SK-N-SH treated with all-trans-retinoic acid at 6 μM for 48 hours (cell line): Measurements from ENCODE around the gene GHRL.

ENCODE experiments used
- ATAC-seq: fragments of 200-7000 bp; cut with Tn5 transposase; 3 replicates; pipeline ENCODE4 v1.9.1; 2020; ENCODE audit warnings: mild to moderate bottlenecking, moderate library complexity
- ARNTL ChIP-seq: fragments of 450-650 bp; formaldehyde crosslinking; IDR thresholded peaks from 2 replicates; pipeline ENCODE4 v1.5.0; 2020; ENCODE audit warnings: low read depth, mild to moderate bottlenecking, moderate library complexity, borderline replicate concordance
- BACH2 ChIP-seq: fragments of 250-450 bp; sonication (Bioruptor Pico); IDR thresholded peaks from 2 replicates; pipeline ENCODE4 v1.9.0; 2021; ENCODE audit warnings: mild to moderate bottlenecking, borderline replicate concordance
- ESRRG ChIP-seq: fragments of 250-450 bp; sonication (Bioruptor Pico); IDR thresholded peaks from 2 replicates; pipeline ENCODE4 v1.6.1; 2021; ENCODE audit warnings: mild to moderate bottlenecking
- GLIS3 ChIP-seq: fragments of 250-450 bp; sonication (Bioruptor Pico); IDR thresholded peaks from 2 replicates; pipeline ENCODE4 v1.5.0; 2020; ENCODE audit warnings: mild to moderate bottlenecking, moderate library complexity
- ISL1 ChIP-seq: fragments of 250-450 bp; sonication (Bioruptor Pico); IDR thresholded peaks from 2 replicates; pipeline ENCODE4 v2.1.2; 2022; ENCODE audit warnings: mild to moderate bottlenecking, moderate library complexity
- OSR1 ChIP-seq: fragments of 250-450 bp; sonication (Bioruptor Pico); IDR thresholded peaks from 2 replicates; pipeline ENCODE4 v1.8.0; 2022; ENCODE audit warnings: moderate library complexity, mild to moderate bottlenecking, inconsistent platforms
- PPARA ChIP-seq: fragments of 250-450 bp; sonication (Bioruptor Pico); IDR thresholded peaks from 2 replicates; pipeline ENCODE4 v1.5.0; 2020; ENCODE audit warnings: mild to moderate bottlenecking, borderline replicate concordance
- RARB ChIP-seq: fragments of 250-450 bp; sonication (Bioruptor Pico); IDR thresholded peaks from 2 replicates; pipeline ENCODE4 v1.8.0; 2021; ENCODE audit warnings: mild to moderate bottlenecking, moderate library complexity
- SNAI2 ChIP-seq: fragments of 250-450 bp; sonication (Bioruptor Pico); IDR thresholded peaks from 2 replicates; pipeline ENCODE4 v1.5.0; 2020; ENCODE audit warnings: mild to moderate bottlenecking, moderate library complexity
- TCF4 ChIP-seq: fragments of 250-450 bp; sonication (Bioruptor Pico); IDR thresholded peaks from 2 replicates; pipeline ENCODE4 v1.8.0; 2021; ENCODE audit warnings: mild to moderate bottlenecking, moderate library complexity, borderline replicate concordance
- TOX ChIP-seq: fragments of 250-450 bp; sonication (Bioruptor Pico); IDR thresholded peaks from 2 replicates; pipeline ENCODE4 v1.8.0; 2021; ENCODE audit warnings: mild to moderate bottlenecking, moderate library complexity, borderline replicate concordance
- ZC3H10 ChIP-seq: fragments of 250-450 bp; sonication (Bioruptor Pico); IDR thresholded peaks from 2 replicates; pipeline ENCODE4 v1.5.1; 2021; ENCODE audit warnings: mild to moderate bottlenecking, moderate library complexity
- ZFP3 ChIP-seq: fragments of 250-450 bp; sonication (Bioruptor Pico); IDR thresholded peaks from 2 replicates; pipeline ENCODE4 v1.5.0; 2020; ENCODE audit warnings: mild to moderate bottlenecking, moderate library complexity
- ZFP30 ChIP-seq: fragments of 450-650 bp; formaldehyde crosslinking; IDR thresholded peaks from 2 replicates; pipeline ENCODE4 v1.5.0; 2022; ENCODE audit warnings: mild to moderate bottlenecking, moderate library complexity
- ZNF565 ChIP-seq: fragments of 450-650 bp; formaldehyde crosslinking; conservative IDR thresholded peaks from 2 replicates; pipeline ENCODE4 v1.5.0; 2020; ENCODE audit warnings: low read depth, mild to moderate bottlenecking, moderate library complexity
- ZNF70 ChIP-seq: fragments of 450-650 bp; formaldehyde crosslinking; IDR thresholded peaks from 2 replicates; pipeline ENCODE4 v1.5.0; 2020; ENCODE audit warnings: mild to moderate bottlenecking, moderate library complexity
- ZNF8 ChIP-seq: fragments of 450-650 bp; formaldehyde crosslinking; IDR thresholded peaks from 2 replicates; pipeline ENCODE4 v1.5.0; 2020; ENCODE audit warnings: mild to moderate bottlenecking, moderate library complexity
- TF ChIP-seq, protein P1 (sequence below): fragments of 250-450 bp; sonication (Bioruptor Pico); IDR thresholded peaks from 2 replicates; pipeline ENCODE4 v1.5.0; 2020; ENCODE audit warnings: mild to moderate bottlenecking, moderate library complexity
- TF ChIP-seq, protein P2 (sequence below): fragments of 250-450 bp; sonication (Bioruptor Pico); IDR thresholded peaks from 2 replicates; pipeline ENCODE4 v1.8.0; 2021; ENCODE audit warnings: low read depth, mild to moderate bottlenecking, moderate library complexity, borderline replicate concordance
- TF ChIP-seq, protein P3 (sequence below): fragments of 250-450 bp; sonication (Bioruptor Pico); IDR thresholded peaks from 2 replicates; pipeline ENCODE4 v1.5.1; 2020; ENCODE audit warnings: low read depth, mild to moderate bottlenecking, moderate library complexity
- TF ChIP-seq, protein P4 (sequence below): fragments of 250-450 bp; sonication (Bioruptor Pico); IDR thresholded peaks from 2 replicates; pipeline ENCODE4 v1.5.1; 2021; ENCODE audit warnings: mild to moderate bottlenecking, moderate library complexity
- TF ChIP-seq, protein P5 (sequence below): fragments of 250-450 bp; sonication (Bioruptor Pico); IDR thresholded peaks from 2 replicates; pipeline ENCODE4 v1.8.0; 2020; ENCODE audit warnings: mild to moderate bottlenecking, moderate library complexity, borderline replicate concordance

GHRL gene

DNA sequence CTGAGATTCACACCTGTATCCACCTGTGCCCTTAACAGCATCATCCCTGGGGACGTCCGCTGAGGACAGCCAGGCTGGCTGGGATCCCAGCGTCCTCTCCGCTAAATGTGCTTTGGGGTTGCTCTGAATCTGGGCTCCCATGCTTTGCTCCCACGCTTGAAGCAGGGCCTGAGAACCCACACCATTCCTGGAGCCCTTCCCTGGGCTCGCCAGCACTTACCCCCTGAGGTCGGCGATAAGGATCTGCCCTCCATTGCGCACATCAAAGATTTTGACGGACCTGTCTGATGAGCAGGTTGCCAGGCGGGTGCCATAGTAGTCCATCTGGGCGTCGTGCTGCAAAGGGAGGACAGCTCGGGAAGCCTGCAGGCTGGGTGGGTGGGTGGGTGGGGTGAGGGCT, 22.4 kb upstream of the GHRL start:
- no peak for ATAC-seq

DNA sequence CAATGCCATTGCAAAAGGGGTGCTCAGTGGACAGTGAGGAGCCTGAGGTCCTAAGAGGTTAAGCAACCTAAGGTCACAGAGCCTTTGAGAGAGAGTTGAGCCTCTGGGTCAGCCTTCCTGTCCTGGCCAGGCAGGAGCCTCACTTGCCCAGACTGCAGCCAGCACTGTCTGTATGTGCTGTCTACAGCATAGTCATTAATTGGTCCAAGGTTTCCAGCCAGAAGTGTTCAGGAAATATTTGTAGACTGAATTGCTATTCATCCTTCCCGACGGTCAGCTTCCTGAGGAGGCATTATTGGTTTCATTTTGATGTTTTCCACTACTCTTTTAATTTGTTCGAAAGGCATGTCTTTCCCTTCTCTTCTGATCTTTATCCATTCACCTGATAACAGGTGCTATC, 20.1 kb upstream of the GHRL start:
- TF ChIP-seq ZFP30 (CRISPR knock-in tag) (no peak), ESRRG (no peak), ZNF565 (CRISPR knock-in tag) (no peak), BACH2 (no peak), ZNF70 (CRISPR knock-in tag) (no peak), TOX (CRISPR knock-in tag) (no peak), RARB (CRISPR knock-in tag) (no peak), ISL1 (CRISPR knock-in tag) (no peak), ZFP3 (CRISPR knock-in tag) (no peak), PPARA (CRISPR knock-in tag) (no peak), ZNF8 (no peak), ARNTL (no peak), ZC3H10 (CRISPR knock-in tag) (no peak), SNAI2 (CRISPR knock-in tag) (no peak)
- TF ChIP-seq, protein P1, sequence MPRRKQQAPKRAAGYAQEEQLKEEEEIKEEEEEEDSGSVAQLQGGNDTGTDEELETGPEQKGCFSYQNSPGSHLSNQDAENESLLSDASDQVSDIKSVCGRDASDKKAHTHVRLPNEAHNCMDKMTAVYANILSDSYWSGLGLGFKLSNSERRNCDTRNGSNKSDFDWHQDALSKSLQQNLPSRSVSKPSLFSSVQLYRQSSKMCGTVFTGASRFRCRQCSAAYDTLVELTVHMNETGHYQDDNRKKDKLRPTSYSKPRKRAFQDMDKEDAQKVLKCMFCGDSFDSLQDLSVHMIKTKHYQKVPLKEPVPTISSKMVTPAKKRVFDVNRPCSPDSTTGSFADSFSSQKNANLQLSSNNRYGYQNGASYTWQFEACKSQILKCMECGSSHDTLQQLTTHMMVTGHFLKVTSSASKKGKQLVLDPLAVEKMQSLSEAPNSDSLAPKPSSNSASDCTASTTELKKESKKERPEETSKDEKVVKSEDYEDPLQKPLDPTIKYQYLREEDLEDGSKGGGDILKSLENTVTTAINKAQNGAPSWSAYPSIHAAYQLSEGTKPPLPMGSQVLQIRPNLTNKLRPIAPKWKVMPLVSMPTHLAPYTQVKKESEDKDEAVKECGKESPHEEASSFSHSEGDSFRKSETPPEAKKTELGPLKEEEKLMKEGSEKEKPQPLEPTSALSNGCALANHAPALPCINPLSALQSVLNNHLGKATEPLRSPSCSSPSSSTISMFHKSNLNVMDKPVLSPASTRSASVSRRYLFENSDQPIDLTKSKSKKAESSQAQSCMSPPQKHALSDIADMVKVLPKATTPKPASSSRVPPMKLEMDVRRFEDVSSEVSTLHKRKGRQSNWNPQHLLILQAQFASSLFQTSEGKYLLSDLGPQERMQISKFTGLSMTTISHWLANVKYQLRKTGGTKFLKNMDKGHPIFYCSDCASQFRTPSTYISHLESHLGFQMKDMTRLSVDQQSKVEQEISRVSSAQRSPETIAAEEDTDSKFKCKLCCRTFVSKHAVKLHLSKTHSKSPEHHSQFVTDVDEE (CRISPR knock-in tag) = no peak
- TF ChIP-seq, protein P2, sequence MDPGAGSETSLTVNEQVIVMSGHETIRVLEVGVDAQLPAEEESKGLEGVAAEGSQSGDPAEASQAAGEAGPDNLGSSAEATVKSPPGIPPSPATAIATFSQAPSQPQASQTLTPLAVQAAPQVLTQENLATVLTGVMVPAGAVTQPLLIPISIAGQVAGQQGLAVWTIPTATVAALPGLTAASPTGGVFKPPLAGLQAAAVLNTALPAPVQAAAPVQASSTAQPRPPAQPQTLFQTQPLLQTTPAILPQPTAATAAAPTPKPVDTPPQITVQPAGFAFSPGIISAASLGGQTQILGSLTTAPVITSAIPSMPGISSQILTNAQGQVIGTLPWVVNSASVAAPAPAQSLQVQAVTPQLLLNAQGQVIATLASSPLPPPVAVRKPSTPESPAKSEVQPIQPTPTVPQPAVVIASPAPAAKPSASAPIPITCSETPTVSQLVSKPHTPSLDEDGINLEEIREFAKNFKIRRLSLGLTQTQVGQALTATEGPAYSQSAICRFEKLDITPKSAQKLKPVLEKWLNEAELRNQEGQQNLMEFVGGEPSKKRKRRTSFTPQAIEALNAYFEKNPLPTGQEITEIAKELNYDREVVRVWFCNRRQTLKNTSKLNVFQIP (CRISPR knock-in tag) = no peak
- TF ChIP-seq, protein P3, sequence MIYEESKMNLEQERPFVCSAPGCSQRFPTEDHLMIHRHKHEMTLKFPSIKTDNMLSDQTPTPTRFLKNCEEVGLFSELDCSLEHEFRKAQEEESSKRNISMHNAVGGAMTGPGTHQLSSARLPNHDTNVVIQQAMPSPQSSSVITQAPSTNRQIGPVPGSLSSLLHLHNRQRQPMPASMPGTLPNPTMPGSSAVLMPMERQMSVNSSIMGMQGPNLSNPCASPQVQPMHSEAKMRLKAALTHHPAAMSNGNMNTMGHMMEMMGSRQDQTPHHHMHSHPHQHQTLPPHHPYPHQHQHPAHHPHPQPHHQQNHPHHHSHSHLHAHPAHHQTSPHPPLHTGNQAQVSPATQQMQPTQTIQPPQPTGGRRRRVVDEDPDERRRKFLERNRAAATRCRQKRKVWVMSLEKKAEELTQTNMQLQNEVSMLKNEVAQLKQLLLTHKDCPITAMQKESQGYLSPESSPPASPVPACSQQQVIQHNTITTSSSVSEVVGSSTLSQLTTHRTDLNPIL = no peak
- TF ChIP-seq, protein P4, sequence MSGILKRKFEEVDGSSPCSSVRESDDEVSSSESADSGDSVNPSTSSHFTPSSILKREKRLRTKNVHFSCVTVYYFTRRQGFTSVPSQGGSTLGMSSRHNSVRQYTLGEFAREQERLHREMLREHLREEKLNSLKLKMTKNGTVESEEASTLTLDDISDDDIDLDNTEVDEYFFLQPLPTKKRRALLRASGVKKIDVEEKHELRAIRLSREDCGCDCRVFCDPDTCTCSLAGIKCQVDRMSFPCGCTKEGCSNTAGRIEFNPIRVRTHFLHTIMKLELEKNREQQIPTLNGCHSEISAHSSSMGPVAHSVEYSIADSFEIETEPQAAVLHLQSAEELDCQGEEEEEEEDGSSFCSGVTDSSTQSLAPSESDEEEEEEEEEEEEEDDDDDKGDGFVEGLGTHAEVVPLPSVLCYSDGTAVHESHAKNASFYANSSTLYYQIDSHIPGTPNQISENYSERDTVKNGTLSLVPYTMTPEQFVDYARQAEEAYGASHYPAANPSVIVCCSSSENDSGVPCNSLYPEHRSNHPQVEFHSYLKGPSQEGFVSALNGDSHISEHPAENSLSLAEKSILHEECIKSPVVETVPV = no peak
- ATAC-seq = no peak

More for the DNA sequence above, 22.4 kb upstream of the GHRL start:
- TF ChIP-seq RARB (CRISPR knock-in tag) = no peak
- TF ChIP-seq BACH2 = no peak
- no peak for TF ChIP-seq ZC3H10 (CRISPR knock-in tag)
- TF ChIP-seq ZFP3 (CRISPR knock-in tag) = no peak
- no peak for TF ChIP-seq PPARA (CRISPR knock-in tag)
- TF ChIP-seq, protein P5, sequence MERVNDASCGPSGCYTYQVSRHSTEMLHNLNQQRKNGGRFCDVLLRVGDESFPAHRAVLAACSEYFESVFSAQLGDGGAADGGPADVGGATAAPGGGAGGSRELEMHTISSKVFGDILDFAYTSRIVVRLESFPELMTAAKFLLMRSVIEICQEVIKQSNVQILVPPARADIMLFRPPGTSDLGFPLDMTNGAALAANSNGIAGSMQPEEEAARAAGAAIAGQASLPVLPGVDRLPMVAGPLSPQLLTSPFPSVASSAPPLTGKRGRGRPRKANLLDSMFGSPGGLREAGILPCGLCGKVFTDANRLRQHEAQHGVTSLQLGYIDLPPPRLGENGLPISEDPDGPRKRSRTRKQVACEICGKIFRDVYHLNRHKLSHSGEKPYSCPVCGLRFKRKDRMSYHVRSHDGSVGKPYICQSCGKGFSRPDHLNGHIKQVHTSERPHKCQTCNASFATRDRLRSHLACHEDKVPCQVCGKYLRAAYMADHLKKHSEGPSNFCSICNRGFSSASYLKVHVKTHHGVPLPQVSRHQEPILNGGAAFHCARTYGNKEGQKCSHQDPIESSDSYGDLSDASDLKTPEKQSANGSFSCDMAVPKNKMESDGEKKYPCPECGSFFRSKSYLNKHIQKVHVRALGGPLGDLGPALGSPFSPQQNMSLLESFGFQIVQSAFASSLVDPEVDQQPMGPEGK (CRISPR knock-in tag) = no peak
- TF ChIP-seq, protein P1 (CRISPR knock-in tag) = no peak
- no peak for TF ChIP-seq ZNF8
- no peak for TF ChIP-seq OSR1
- no peak for TF ChIP-seq ZNF70 (CRISPR knock-in tag)
- no peak for TF ChIP-seq TCF4 (CRISPR knock-in tag)
- TF ChIP-seq ZNF565 (CRISPR knock-in tag) = no peak
- TF ChIP-seq GLIS3 (CRISPR knock-in tag) = no peak
- no peak for TF ChIP-seq ZFP30 (CRISPR knock-in tag)
- TF ChIP-seq ESRRG = no peak
- TF ChIP-seq TOX (CRISPR knock-in tag) = no peak
- TF ChIP-seq, protein P4 = no peak
